HEK293 (cell line): ENCODE measurements around the gene TRUB2.

Experiments
- BCL11B ChIP-seq: fragments of 450-650 bp; formaldehyde crosslinking; IDR thresholded peaks from 2 replicates; pipeline ENCODE4 v1.5.1; 2016; ENCODE audit warnings: low read depth, missing biosample characterization, missing genetic modification characterization
- HIC1 ChIP-seq: fragments of 450-650 bp; formaldehyde crosslinking; IDR thresholded peaks from 2 replicates; pipeline ENCODE4 v1.5.1; 2016; ENCODE audit warnings: missing biosample characterization, missing genetic modification characterization
- OVOL3 ChIP-seq: fragments of 450-650 bp; formaldehyde crosslinking; IDR thresholded peaks from 2 replicates; pipeline ENCODE4 v1.5.1; 2016; ENCODE audit warnings: missing biosample characterization, missing genetic modification characterization
- PATZ1 ChIP-seq: fragments of 450-650 bp; formaldehyde crosslinking; IDR thresholded peaks from 2 replicates; pipeline ENCODE4 v1.5.1; 2016; ENCODE audit warnings: missing biosample characterization, missing genetic modification characterization
- SP7 ChIP-seq: fragments of 450-650 bp; formaldehyde crosslinking; IDR thresholded peaks from 2 replicates; pipeline ENCODE4 v1.5.1; 2016; ENCODE audit warnings: missing biosample characterization, missing genetic modification characterization
- TCF7L2 ChIP-seq: IDR thresholded peaks from 2 replicates; pipeline ENCODE4 v1.6.1; 2011; ENCODE audit warnings: low read depth, mild to moderate bottlenecking, inconsistent platforms, low read length, moderate library complexity, borderline replicate concordance
- ZBTB26 ChIP-seq: fragments of 450-650 bp; formaldehyde crosslinking; optimal IDR thresholded peaks from 2 replicates; pipeline ENCODE3; 2016; ENCODE audit warnings: missing biosample characterization, mild to moderate bottlenecking, missing genetic modification characterization
- ZNF132 ChIP-seq: fragments of 450-650 bp; formaldehyde crosslinking; IDR thresholded peaks from 2 replicates; pipeline ENCODE4 v1.5.1; 2017; ENCODE audit warnings: missing biosample characterization, missing genetic modification characterization, borderline replicate concordance
- ZNF146 ChIP-seq: fragments of 450-650 bp; formaldehyde crosslinking; IDR thresholded peaks from 2 replicates; pipeline ENCODE4 v1.5.1; 2016; ENCODE audit warnings: missing biosample characterization, missing genetic modification characterization
- ZNF148 ChIP-seq: fragments of 450-650 bp; formaldehyde crosslinking; IDR thresholded peaks from 2 replicates; pipeline ENCODE4 v1.5.0; 2017; ENCODE audit warnings: missing biosample characterization, missing genetic modification characterization, borderline replicate concordance
- ZNF157 ChIP-seq: fragments of 450-650 bp; formaldehyde crosslinking; IDR thresholded peaks from 2 replicates; pipeline ENCODE4 v1.5.1; 2016; ENCODE audit warnings: missing biosample characterization, missing genetic modification characterization
- ZNF280D ChIP-seq: fragments of 450-650 bp; formaldehyde crosslinking; IDR thresholded peaks from 2 replicates; pipeline ENCODE4 v1.5.1; 2016; ENCODE audit warnings: missing biosample characterization, missing genetic modification characterization
- ZNF292 ChIP-seq: fragments of 450-650 bp; formaldehyde crosslinking; IDR thresholded peaks from 2 replicates; pipeline ENCODE4 v1.5.1; 2016; ENCODE audit warnings: low read depth, missing biosample characterization, missing genetic modification characterization, borderline replicate concordance
- ZNF311 ChIP-seq: fragments of 450-650 bp; formaldehyde crosslinking; IDR thresholded peaks from 2 replicates; pipeline ENCODE4 v1.5.1; 2017; ENCODE audit warnings: missing biosample characterization, missing genetic modification characterization, borderline replicate concordance
- ZNF341 ChIP-seq: fragments of 450-650 bp; formaldehyde crosslinking; IDR thresholded peaks from 2 replicates; pipeline ENCODE4; 2016; ENCODE audit warnings: low read depth, missing biosample characterization, missing genetic modification characterization
- ZNF37A ChIP-seq: fragments of 450-650 bp; IDR thresholded peaks from 2 replicates; pipeline ENCODE4 v1.5.1; 2018; ENCODE audit warnings: missing biosample characterization, missing genetic modification characterization
- ZNF558 ChIP-seq: fragments of 450-650 bp; formaldehyde crosslinking; IDR thresholded peaks from 2 replicates; pipeline ENCODE4 v1.5.1; 2016; ENCODE audit warnings: missing biosample characterization, missing genetic modification characterization
- ZNF585B ChIP-seq: fragments of 450-650 bp; formaldehyde crosslinking; IDR thresholded peaks from 2 replicates; pipeline ENCODE4 v1.5.1; 2016; ENCODE audit warnings: missing biosample characterization, missing genetic modification characterization
- ZNF626 ChIP-seq: fragments of 450-650 bp; sonication (Bioruptor Pico); formaldehyde crosslinking; IDR thresholded peaks from 2 replicates; pipeline ENCODE4 v1.5.1; 2018; ENCODE audit warnings: missing biosample characterization, missing genetic modification characterization, inconsistent platforms
- ZNF664 ChIP-seq: fragments of 450-650 bp; formaldehyde crosslinking; IDR thresholded peaks from 2 replicates; pipeline ENCODE4 v1.5.1; 2016; ENCODE audit warnings: missing biosample characterization, missing genetic modification characterization
- ZNF707 ChIP-seq: fragments of 450-650 bp; formaldehyde crosslinking; IDR thresholded peaks from 2 replicates; pipeline ENCODE4 v1.5.1; 2016; ENCODE audit warnings: missing biosample characterization, missing genetic modification characterization
- ZNF768 ChIP-seq: fragments of 450-650 bp; formaldehyde crosslinking; IDR thresholded peaks from 2 replicates; pipeline ENCODE4 v1.5.1; 2018; ENCODE audit warnings: missing biosample characterization, mild to moderate bottlenecking, missing genetic modification characterization
- ZNF776 ChIP-seq: fragments of 450-650 bp; formaldehyde crosslinking; IDR thresholded peaks from 2 replicates; pipeline ENCODE4 v1.5.0; 2017; ENCODE audit warnings: missing biosample characterization, missing genetic modification characterization, borderline replicate concordance
- ZNF777 ChIP-seq: fragments of 450-650 bp; formaldehyde crosslinking; IDR thresholded peaks from 2 replicates; pipeline ENCODE4 v1.5.1; 2017; ENCODE audit warnings: missing biosample characterization, missing genetic modification characterization, borderline replicate concordance
- ZNF791 ChIP-seq: fragments of 450-650 bp; formaldehyde crosslinking; IDR thresholded peaks from 2 replicates; pipeline ENCODE4 v1.5.1; 2016; ENCODE audit warnings: missing biosample characterization, missing genetic modification characterization
- ZSCAN16 ChIP-seq: fragments of 450-650 bp; formaldehyde crosslinking; IDR thresholded peaks from 2 replicates; pipeline ENCODE4 v1.5.1; 2016; ENCODE audit warnings: missing biosample characterization, missing genetic modification characterization
- ZSCAN5A ChIP-seq: fragments of 450-650 bp; formaldehyde crosslinking; IDR thresholded peaks from 2 replicates; pipeline ENCODE4 v1.5.1; 2016; ENCODE audit warnings: missing biosample characterization, missing genetic modification characterization

The TRUB2 gene

GRCh38 chr9:128370752-128371629 is 48.7 kb upstream of the TRUB2 start, which contains the start of gene URM1 (continued):
- no peak for TF ChIP-seq ZNF148 (tag by site-specific recombination)
- TF ChIP-seq ZNF157 (tag by site-specific recombination) = no peak
- TF ChIP-seq ZNF37A (tag by site-specific recombination) = no peak
- no peak for TF ChIP-seq ZNF791
- TF ChIP-seq SP7 (tag by site-specific recombination) = peak; percentile 43; the same call in 1 of the 2 replicates
- TF ChIP-seq ZNF292 (tag by site-specific recombination) = no peak
- no peak for TF ChIP-seq ZNF664 (tag by site-specific recombination)
- TF ChIP-seq ZNF585B = no peak
- no peak for TF ChIP-seq ZNF132 (tag by site-specific recombination)
- no peak for TF ChIP-seq ZSCAN16 (tag by site-specific recombination)
- TF ChIP-seq TCF7L2 = no peak
- no peak for TF ChIP-seq ZNF146 (tag by site-specific recombination)
- peak; percentile 85 for TF ChIP-seq ZNF341 (tag by site-specific recombination)
- TF ChIP-seq ZNF626 = no peak
- no peak for TF ChIP-seq ZNF776 (tag by site-specific recombination)
- TF ChIP-seq ZNF768 = no peak
- TF ChIP-seq ZNF280D (tag by site-specific recombination) = no peak
- TF ChIP-seq OVOL3 = no peak
- no peak for TF ChIP-seq ZSCAN5A (tag by site-specific recombination)
- TF ChIP-seq ZBTB26 (tag by site-specific recombination) = peak; percentile 53
- peak; percentile 43 for TF ChIP-seq HIC1 (tag by site-specific recombination)
- TF ChIP-seq ZNF777 (tag by site-specific recombination) = no peak
- TF ChIP-seq ZNF558 = no peak
- no peak for TF ChIP-seq BCL11B (tag by site-specific recombination)
- no peak for TF ChIP-seq ZNF311 (tag by site-specific recombination)
- TF ChIP-seq PATZ1 = peak; percentile 66; the same call in 1 of the 2 replicates
- no peak for TF ChIP-seq ZNF707 (tag by site-specific recombination)
